Left ventricle myocardium inferior (tissue), 1 donor: ENCODE data around the gene MAGEF1. TPM values are rescaled to one million over a fixed set of nuclear protein-coding genes. Genes with fewer than 3 reads are reported as not detected.

Experiments used
- DNase-seq: peaks from one replicate; pipeline ENCODE4 v3.0.0-alpha.2; 2020
- H3K27ac ChIP-seq: fragments of 200-600 bp; replicated peaks from 2 replicates; pipeline ENCODE4 v1.8.0; 2021
- H3K27me3 ChIP-seq: fragments of 200-600 bp; 2 replicates; pipeline ENCODE4 v1.8.0; 2021; ENCODE audit warnings: low read depth
- H3K36me3 ChIP-seq: fragments of 200-600 bp; 2 replicates; pipeline ENCODE4 v1.8.0; 2021
- H3K4me1 ChIP-seq: fragments of 200-600 bp; 2 replicates; pipeline ENCODE4 v1.8.0; 2021
- H3K4me3 ChIP-seq: fragments of 200-600 bp; 2 replicates; pipeline ENCODE4 v1.8.0; 2021; ENCODE audit warnings: mild to moderate bottlenecking, moderate library complexity
- H3K9me3 ChIP-seq: fragments of 200-600 bp; replicated peaks from 2 replicates; pipeline ENCODE4 v1.8.0; 2021
- intact Hi-C: fragments of 100-400 bp; cut with micrococcal nuclease; formaldehyde crosslinking; loops from one replicate; pipeline ENCODE4 v1.11.0; 2022
- total RNA-seq: library from RNA; stranded (reverse); fragmentation: NEBNext Ultra II Directional; extraction: Animal tissue kit (Norgen Biotek cat#: 25700); gene quantifications from one replicate; pipeline ENCODE4 v1.2.1, GENCODE V29; 2021
- TF ChIP-seq, protein P1 (sequence below): fragments of 200-600 bp; IDR thresholded peaks from 2 replicates; pipeline ENCODE4 v1.8.0; 2021; ENCODE audit warnings: antibody characterized with exemption, mild to moderate bottlenecking, borderline replicate concordance
- donor health status: DM: no; HTN: yes; CAD: no; lungs with severe emphysema.

Gene MAGEF1
- total RNA-seq, 1 donor from 2014 or later: 35.7 TPM

GRCh38 chr3:184688882-184689271 is 23.0 kb downstream of the MAGEF1 start:
- Histone ChIP-seq H3K27me3 (no peaks in the 10 kb centered on the region), H3K9me3 (no peaks in the 10 kb centered on the region), H3K27ac (peak overlapping the region; percentile 67), H3K4me3 (no peak overlapping the region), H3K36me3 (no peaks in the 10 kb centered on the region), H3K4me1 (peaks cover 39% of the 10 kb centered on the region)
- TF ChIP-seq, protein P1, sequence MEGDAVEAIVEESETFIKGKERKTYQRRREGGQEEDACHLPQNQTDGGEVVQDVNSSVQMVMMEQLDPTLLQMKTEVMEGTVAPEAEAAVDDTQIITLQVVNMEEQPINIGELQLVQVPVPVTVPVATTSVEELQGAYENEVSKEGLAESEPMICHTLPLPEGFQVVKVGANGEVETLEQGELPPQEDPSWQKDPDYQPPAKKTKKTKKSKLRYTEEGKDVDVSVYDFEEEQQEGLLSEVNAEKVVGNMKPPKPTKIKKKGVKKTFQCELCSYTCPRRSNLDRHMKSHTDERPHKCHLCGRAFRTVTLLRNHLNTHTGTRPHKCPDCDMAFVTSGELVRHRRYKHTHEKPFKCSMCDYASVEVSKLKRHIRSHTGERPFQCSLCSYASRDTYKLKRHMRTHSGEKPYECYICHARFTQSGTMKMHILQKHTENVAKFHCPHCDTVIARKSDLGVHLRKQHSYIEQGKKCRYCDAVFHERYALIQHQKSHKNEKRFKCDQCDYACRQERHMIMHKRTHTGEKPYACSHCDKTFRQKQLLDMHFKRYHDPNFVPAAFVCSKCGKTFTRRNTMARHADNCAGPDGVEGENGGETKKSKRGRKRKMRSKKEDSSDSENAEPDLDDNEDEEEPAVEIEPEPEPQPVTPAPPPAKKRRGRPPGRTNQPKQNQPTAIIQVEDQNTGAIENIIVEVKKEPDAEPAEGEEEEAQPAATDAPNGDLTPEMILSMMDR: no peak
- DNase-seq: no peak
- intact Hi-C loops: no loop called here

DNA sequence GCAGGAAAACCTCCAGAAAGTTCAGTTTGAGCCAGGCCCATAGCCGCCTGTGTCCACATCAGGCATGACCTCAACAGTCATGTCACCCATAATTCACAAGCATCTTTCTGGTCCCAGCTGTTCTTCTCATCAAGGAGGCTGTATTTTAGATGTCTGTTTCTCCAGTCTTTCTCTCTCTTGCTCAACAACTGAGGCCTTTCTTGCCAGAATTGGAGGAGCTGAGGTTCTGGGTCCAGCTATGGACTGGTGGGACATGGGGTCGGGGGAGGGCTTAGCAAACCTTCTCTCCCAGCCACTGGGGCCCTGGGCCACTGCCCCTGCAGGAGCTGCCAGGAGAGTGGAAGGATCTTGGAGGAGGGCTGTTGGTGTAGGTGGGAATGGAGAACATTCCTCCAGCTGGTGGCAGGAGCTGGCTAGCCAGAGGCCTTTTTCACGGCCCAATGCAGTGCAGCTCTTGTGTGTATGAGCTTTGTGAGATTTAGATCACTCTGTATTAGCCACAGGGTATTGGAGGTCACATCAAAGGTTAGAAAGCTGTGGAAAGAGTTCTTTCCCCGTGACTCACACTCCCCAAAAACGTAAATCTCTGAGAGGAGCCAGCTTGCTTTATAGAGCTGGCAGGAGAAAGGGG is 23.5 kb downstream of the MAGEF1 start:
- Histone ChIP-seq H3K27me3 (no peaks in the 10 kb centered on the region), H3K27ac (peak overlapping the region; percentile 67), H3K36me3 (no peaks in the 10 kb centered on the region), H3K9me3 (no peaks in the 10 kb centered on the region), H3K4me3 (no peak overlapping the region), H3K4me1 (peaks cover 39% of the 10 kb centered on the region)
- TF ChIP-seq, protein P1: no peak
- intact Hi-C loops: no loop called here
- DNase-seq: no peak

DNA sequence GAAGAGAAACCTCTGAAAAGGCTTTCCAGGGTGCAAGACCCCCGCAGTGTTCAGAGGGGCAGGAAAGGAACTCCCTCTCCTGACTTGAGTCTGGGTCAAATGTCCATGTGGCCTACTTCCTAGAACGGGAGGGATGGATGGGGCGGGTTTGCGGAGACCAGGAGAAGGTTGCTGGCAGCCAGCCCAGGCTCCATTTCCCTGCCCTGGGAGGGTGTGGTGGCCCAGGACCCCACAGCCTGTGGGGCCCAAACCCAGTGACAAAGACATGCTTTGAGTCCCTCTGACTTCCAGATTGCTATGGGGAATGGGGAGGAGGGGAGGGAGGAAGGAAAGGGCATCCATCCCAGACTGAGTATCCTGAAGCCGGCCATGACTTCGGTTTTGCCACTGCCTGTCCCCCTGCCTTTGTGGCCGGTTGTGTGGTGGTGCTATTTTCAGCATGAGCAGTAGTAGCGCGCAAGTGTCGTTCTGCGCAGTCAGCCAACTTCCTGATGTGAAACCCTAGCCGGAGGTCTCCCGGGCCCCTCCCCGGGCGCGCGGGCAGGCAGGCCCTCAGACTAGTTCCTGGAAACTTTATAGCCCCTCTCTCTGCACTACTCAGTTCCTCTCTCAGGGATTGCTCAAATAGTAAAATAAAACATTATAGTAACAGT is 24.4 kb downstream of the MAGEF1 start:
- Histone ChIP-seq H3K27ac (peak overlapping the region; percentile 67), H3K4me3 (no peak overlapping the region), H3K27me3 (no peaks in the 10 kb centered on the region), H3K9me3 (no peaks in the 10 kb centered on the region), H3K4me1 (peaks cover 39% of the 10 kb centered on the region), H3K36me3 (no peaks in the 10 kb centered on the region)
- DNase-seq: peak; percentile 54
- intact Hi-C loops: no loop called here
- TF ChIP-seq, protein P1: no peak

DNA sequence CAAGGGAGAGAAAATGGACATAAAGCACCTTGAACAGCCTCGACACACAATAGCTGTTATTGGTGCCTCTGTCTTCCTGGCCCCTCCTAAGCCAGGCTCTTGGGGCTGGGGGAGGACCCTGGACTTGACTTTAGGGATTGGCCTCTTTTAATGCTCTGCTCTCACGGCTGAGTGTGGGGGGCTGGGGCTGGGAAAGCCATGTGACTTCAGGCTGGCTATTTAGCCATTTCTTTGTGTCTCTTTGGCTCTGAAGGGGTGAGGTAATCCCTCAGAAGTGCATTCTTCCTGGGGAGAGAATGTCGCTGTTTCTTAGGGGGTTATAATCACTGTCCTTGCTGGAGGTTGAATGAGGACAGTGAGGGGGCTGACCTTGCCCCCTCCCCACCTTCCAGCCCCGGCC is 26.2 kb downstream of the MAGEF1 start:
- DNase-seq: no peak
- Histone ChIP-seq H3K9me3 (no peaks in the 10 kb centered on the region), H3K4me1 (peaks cover 27% of the 10 kb centered on the region), H3K4me3 (no peak overlapping the region), H3K27ac (no peak overlapping the region), H3K36me3 (no peaks in the 10 kb centered on the region), H3K27me3 (no peaks in the 10 kb centered on the region)
- TF ChIP-seq, protein P1: no peak
- intact Hi-C loops: no loop called here

- intact Hi-C loops: no loop called here
- no peak overlapping the region for H3K27ac ChIP-seq
Measured at GRCh38 chr3:184685055-184685454, 26.8 kb downstream of the MAGEF1 start.

More at GRCh38 chr3:184685055-184685454, 26.8 kb downstream of the MAGEF1 start:
- no peaks in the 10 kb centered on the region for H3K27me3 ChIP-seq
- TF ChIP-seq, protein P1: no peak
- no peaks in the 10 kb centered on the region for H3K9me3 ChIP-seq
- peaks cover 27% of the 10 kb centered on the region for H3K4me1 ChIP-seq
- H3K4me3 ChIP-seq: no peak overlapping the region
- no peaks in the 10 kb centered on the region for H3K36me3 ChIP-seq
- DNase-seq: no peak
